HCT116 (cell line): ENCODE results near the gene PLA2G2F. TPM values are rescaled to one million over a fixed set of nuclear protein-coding genes. Genes with fewer than 3 reads are reported as not detected.

Source experiments
- ATAC-seq: fragments of 200-7000 bp; cut with Tn5 transposase; 2 replicates; pipeline ENCODE4 v1.9.1; 2020; ENCODE audit warnings: mild to moderate bottlenecking, moderate library complexity
- BruUV-seq: library from RNA; stranded (reverse); fragments of 400-500 nt; replicated peaks from 2 replicates; lab custom pipeline; 2021; lab: Mats Ljungman, UMichigan
- CTCF ChIA-PET: fragments of 300-600 bp; sonication (Branson Sonifier 250); formaldehyde crosslinking; loops from one replicate; lab custom pipeline; 2021; ENCODE audit warnings: antibody characterized with exemption; lab: Charles Lee
- POLR2A ChIA-PET: fragments of 300-600, 350-600 bp; sonication (Branson Sonifier 250); formaldehyde crosslinking; loops from one replicate; lab custom pipeline; 2021; ENCODE audit warnings: antibody characterized with exemption; lab: Charles Lee
- RAD21 ChIA-PET, 2 experiments: fragments of 300-600 bp; sonication (Branson Sonifier 250); formaldehyde crosslinking; loops; one replicate each; lab custom pipeline; 2023; ENCODE audit warnings: low total read pairs in 2 of 2; ENCODE audit not compliant: uncharacterized antibody in 2 of 2, unreplicated experiment in 2 of 2, low non-redundant PET in 1 of 2; lab: Charles Lee
- DNase-seq: peaks from one replicate; pipeline ENCODE4 v3.0.0-alpha.2; 2010; ENCODE audit warnings: low read depth, low spot score
- H2AFZ ChIP-seq: fragments of 200-600 bp; shearing (Covaris generic), sonication (generic); 2 replicates; pipeline ENCODE4 v1.6.1; 2017; ENCODE audit warnings: low read depth, mixed run types, mixed read lengths, antibody characterized with exemption, low read length; ENCODE audit not compliant: poor library complexity, severe bottlenecking
- H3K27ac ChIP-seq: 2 replicates; pipeline ENCODE4 v1.5.1; 2012; ENCODE audit warnings: low read depth, low read length
- H3K27me3 ChIP-seq: fragments of 200-600 bp; sonication (generic); 2 replicates; pipeline ENCODE4 v1.6.1; 2016; ENCODE audit warnings: mixed run types, low read length, mixed read lengths; ENCODE audit not compliant: insufficient read depth
- H3K36me3 ChIP-seq, 2 experiments: fragments of 200-500 bp in 1 of 2; fragments of 200-600 bp in 1 of 2; sonication (Bioruptor generic) in 1 of 2; sonication (generic) in 1 of 2; 2 replicates each; pipeline versions ENCODE4 v1.5.1 to v1.6.1; 2014 to 2016; ENCODE audit warnings: low read length in 2 of 2, inconsistent platforms in 1 of 2, mixed read lengths in 1 of 2, mixed run types in 1 of 2; ENCODE audit not compliant: insufficient read depth in 2 of 2, control insufficient read depth in 1 of 2
- H3K4me1 ChIP-seq, 2 experiments: fragments of 200-600 bp in 1 of 2; sonication (generic) in 1 of 2; 2 replicates each; pipeline versions ENCODE4 v1.5.1 to v1.6.1; 2012 to 2017; ENCODE audit warnings: low read length in 2 of 2, inconsistent platforms in 1 of 2, mild to moderate bottlenecking in 1 of 2, mixed read lengths in 1 of 2, mixed run types in 1 of 2, moderate library complexity in 1 of 2; ENCODE audit not compliant: insufficient read depth in 2 of 2, control insufficient read depth in 1 of 2
- H3K4me2 ChIP-seq: fragments of 200-600 bp; sonication (generic); 2 replicates; pipeline ENCODE4 v1.6.1; 2017; ENCODE audit warnings: mixed run types, low read length, mixed read lengths
- H3K4me3 ChIP-seq, 2 experiments: fragments of 200-600 bp in 1 of 2; sonication (generic) in 1 of 2; replicated peaks in 1 of 2; 2 replicates each; pipeline ENCODE4 v1.5.1; 2011 to 2016; ENCODE audit warnings: low read length in 2 of 2, control low read depth in 1 of 2, low read depth in 1 of 2, mild to moderate bottlenecking in 1 of 2, mixed read lengths in 1 of 2, mixed run types in 1 of 2
- H3K79me2 ChIP-seq: fragments of 200-600 bp; sonication (generic); 2 replicates; pipeline ENCODE4 v1.6.1; 2017; ENCODE audit warnings: mild to moderate bottlenecking, mixed run types, low read length, moderate library complexity, mixed read lengths; ENCODE audit not compliant: insufficient read depth
- H3K9ac ChIP-seq: fragments of 200-600 bp; sonication (generic); 2 replicates; pipeline ENCODE4 v1.6.1; 2016; ENCODE audit warnings: low read length, mixed read lengths
- H3K9me2 ChIP-seq: fragments of 200-600 bp; sonication (generic), shearing (Covaris generic); 2 replicates; pipeline ENCODE4 v1.6.1; 2017; ENCODE audit warnings: mixed run types, mild to moderate bottlenecking, moderate library complexity; ENCODE audit not compliant: insufficient read depth
- H3K9me3 ChIP-seq, 2 experiments: fragments of 200-500 bp in 1 of 2; fragments of 200-600 bp in 1 of 2; sonication (Bioruptor generic) in 1 of 2; sonication (generic) in 1 of 2; 2 replicates each; pipeline ENCODE4 v1.6.1; 2014 to 2017; ENCODE audit warnings: low read length in 2 of 2, mixed read lengths in 2 of 2, inconsistent platforms in 1 of 2, low read depth in 1 of 2, mild to moderate bottlenecking in 1 of 2, mixed run types in 1 of 2, moderate library complexity in 1 of 2; ENCODE audit not compliant: control insufficient read depth in 1 of 2, insufficient read depth in 1 of 2
- H4K20me1 ChIP-seq: fragments of 200-600 bp; sonication (generic), shearing (Covaris generic); 2 replicates; pipeline ENCODE4 v1.6.1; 2017; ENCODE audit warnings: mixed run types, mild to moderate bottlenecking, moderate library complexity; ENCODE audit not compliant: insufficient read depth
- ATF3 ChIP-seq: IDR thresholded peaks from 2 replicates; pipeline ENCODE4 v1.6.1; 2012
- CBX3 ChIP-seq: IDR thresholded peaks from 2 replicates; pipeline ENCODE4 v1.6.1; 2012; ENCODE audit warnings: low read depth
- CEBPB ChIP-seq: IDR thresholded peaks from 2 replicates; pipeline ENCODE4 v1.6.1; 2012; ENCODE audit warnings: low read depth
- CTCF ChIP-seq, 3 experiments: fragments of 200-600 bp in 1 of 3; sonication (generic) in 1 of 3; IDR thresholded peaks in 2 of 3; conservative IDR thresholded peaks in 1 of 3; 2 replicates each; pipeline ENCODE4 v1.5.1; 2012 to 2017; ENCODE audit warnings: low read depth in 2 of 3, low read length in 2 of 3, antibody characterized with exemption in 1 of 3, borderline replicate concordance in 1 of 3, control low read depth in 1 of 3, mild to moderate bottlenecking in 1 of 3, mixed read lengths in 1 of 3, mixed run types in 1 of 3, moderate library complexity in 1 of 3; ENCODE audit not compliant: insufficient read depth in 1 of 3
- EGR1 ChIP-seq: IDR thresholded peaks from 2 replicates; pipeline ENCODE4 v1.6.1; 2012; ENCODE audit warnings: low read depth
- ELF1 ChIP-seq: IDR thresholded peaks from 2 replicates; pipeline ENCODE4 v1.6.1; 2012; ENCODE audit warnings: low read depth, borderline replicate concordance
- EZH2phosphoT487 ChIP-seq: fragments of 200-600 bp; IDR thresholded peaks from 2 replicates; pipeline ENCODE4 v1.6.1; 2018; ENCODE audit warnings: antibody characterized with exemption, borderline replicate concordance
- FOSL1 ChIP-seq: IDR thresholded peaks from 2 replicates; pipeline ENCODE4 v1.6.1; 2012; ENCODE audit warnings: low read depth
- JUND ChIP-seq: IDR thresholded peaks from 2 replicates; pipeline ENCODE4 v1.6.1; 2012
- MAX ChIP-seq: IDR thresholded peaks from 2 replicates; pipeline ENCODE4 v1.6.1; 2012
- POLR2A ChIP-seq: IDR thresholded peaks from 2 replicates; pipeline ENCODE4 v1.7.0; 2011; ENCODE audit warnings: borderline replicate concordance; ENCODE audit not compliant: insufficient read depth, insufficient read length; ENCODE audit errors: extremely low read depth
- POLR2AphosphoS5 ChIP-seq: IDR thresholded peaks from 2 replicates; pipeline ENCODE4 v1.6.1; 2011; ENCODE audit warnings: mild to moderate bottlenecking, low read depth, low read length, moderate library complexity
- RAD21 ChIP-seq: IDR thresholded peaks from 2 replicates; pipeline ENCODE4 v1.6.1; 2012; ENCODE audit warnings: low read depth, mild to moderate bottlenecking
- SIN3A ChIP-seq: IDR thresholded peaks from 2 replicates; pipeline ENCODE4 v1.6.1; 2012; ENCODE audit warnings: low read depth
- SRF ChIP-seq: IDR thresholded peaks from 2 replicates; pipeline ENCODE4 v1.6.1; 2012; ENCODE audit warnings: low read depth
- TCF7L2 ChIP-seq: IDR thresholded peaks from 2 replicates; pipeline ENCODE4 v1.7.0; 2011; ENCODE audit warnings: borderline replicate concordance, inconsistent platforms; ENCODE audit not compliant: insufficient read depth, insufficient read length; ENCODE audit errors: extremely low read depth
- YY1 ChIP-seq: IDR thresholded peaks from 2 replicates; pipeline ENCODE4 v1.6.1; 2011; ENCODE audit warnings: low read length, low read depth, moderate library complexity, mild to moderate bottlenecking; ENCODE audit not compliant: insufficient replicate concordance; ENCODE audit errors: extremely low read depth
- ZFX ChIP-seq: fragments of 450-650 bp; IDR thresholded peaks from 2 replicates; pipeline ENCODE4 v1.6.1; 2017
- intact Hi-C: fragments of 100-400 bp; cut with micrococcal nuclease; formaldehyde crosslinking; loops from 2 replicates; pipeline ENCODE4 v1.10.0; 2022
- total RNA-seq: library from RNA; stranded (reverse); gene quantifications from one replicate; pipeline ENCODE4 v1.2.1, GENCODE V29; 2021; ENCODE audit not compliant: unreplicated experiment
- TF ChIP-seq, protein P1 (sequence below): IDR thresholded peaks from 2 replicates; pipeline ENCODE4 v1.6.1; 2011; ENCODE audit warnings: mild to moderate bottlenecking, low read length, moderate library complexity; ENCODE audit not compliant: insufficient replicate concordance; ENCODE audit errors: extremely low read depth
- TF ChIP-seq, protein P2 (sequence below): IDR thresholded peaks from 2 replicates; pipeline ENCODE4 v1.6.1; 2012; ENCODE audit warnings: low read depth

Gene PLA2G2F
- total RNA-seq, 1 experiment from 2014 or later = 0.12 TPM

GRCh38 chr1:20192871-20193411 lies 53.8 kb downstream of the PLA2G2F start:
- CTCF ChIA-PET = interaction anchor here (0.6 to 3.3 kb wide), 3 partner anchors 27 to 218 kb away, joined by 3 to 13 read pairs (median 3); no protein-coding TSS in a partner anchor
- intact Hi-C loops = no loop called here
- Histone ChIP-seq H3K27ac (no peak overlapping the region), H3K36me3 (no peaks in the 10 kb centered on the region), H3K27me3 (peaks cover 20% of the 10 kb centered on the region; the same call in 1 of the 2 replicates), H3K9ac (no peak overlapping the region), H3K9me2 (no peaks in the 10 kb centered on the region), H3K4me2 (no peak overlapping the region), H4K20me1 (no peaks in the 10 kb centered on the region), H3K79me2 (no peaks in the 10 kb centered on the region), H3K4me3 (no peak overlapping the region), H3K4me1 (peaks cover 0 to 3% of the 10 kb centered on the region in 2 experiments; a peak in 1 of 4 replicates), H3K9me3 (no peaks in the 10 kb centered on the region), H2AFZ (no peak overlapping the region)
- no peak for DNase-seq
- ATAC-seq = no peak
- RAD21 ChIA-PET = no interaction called here
- BruUV-seq = no TSS peak
- TF ChIP-seq SIN3A = no peak
- no peak for TF ChIP-seq CBX3
- TF ChIP-seq POLR2AphosphoS5 = no peak
- no peak for TF ChIP-seq JUND
- TF ChIP-seq SRF = no peak
- TF ChIP-seq ATF3 = no peak
- no peak for TF ChIP-seq ELF1
- TF ChIP-seq CEBPB = no peak
- no peak for TF ChIP-seq EZH2phosphoT487
- no peak for TF ChIP-seq EGR1
- TF ChIP-seq TCF7L2 = no peak
- no peak for TF ChIP-seq YY1
- TF ChIP-seq CTCF (IDR thresholded peaks at IDR 0.05 in 2 of 3, conservative IDR thresholded peaks at IDR 0.05 in 1 of 3; ENCODE audit: borderline replicate concordance in 1 of 3, insufficient read depth in 1 of 3, low read depth in 2 of 3, low read length in 2 of 3) = no peak
- TF ChIP-seq, protein P1, sequence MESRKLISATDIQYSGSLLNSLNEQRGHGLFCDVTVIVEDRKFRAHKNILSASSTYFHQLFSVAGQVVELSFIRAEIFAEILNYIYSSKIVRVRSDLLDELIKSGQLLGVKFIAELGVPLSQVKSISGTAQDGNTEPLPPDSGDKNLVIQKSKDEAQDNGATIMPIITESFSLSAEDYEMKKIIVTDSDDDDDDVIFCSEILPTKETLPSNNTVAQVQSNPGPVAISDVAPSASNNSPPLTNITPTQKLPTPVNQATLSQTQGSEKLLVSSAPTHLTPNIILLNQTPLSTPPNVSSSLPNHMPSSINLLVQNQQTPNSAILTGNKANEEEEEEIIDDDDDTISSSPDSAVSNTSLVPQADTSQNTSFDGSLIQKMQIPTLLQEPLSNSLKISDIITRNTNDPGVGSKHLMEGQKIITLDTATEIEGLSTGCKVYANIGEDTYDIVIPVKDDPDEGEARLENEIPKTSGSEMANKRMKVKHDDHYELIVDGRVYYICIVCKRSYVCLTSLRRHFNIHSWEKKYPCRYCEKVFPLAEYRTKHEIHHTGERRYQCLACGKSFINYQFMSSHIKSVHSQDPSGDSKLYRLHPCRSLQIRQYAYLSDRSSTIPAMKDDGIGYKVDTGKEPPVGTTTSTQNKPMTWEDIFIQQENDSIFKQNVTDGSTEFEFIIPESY = no peak
- TF ChIP-seq RAD21 = no peak
- TF ChIP-seq ZFX = no peak
- no peak for TF ChIP-seq FOSL1
- TF ChIP-seq, protein P2, sequence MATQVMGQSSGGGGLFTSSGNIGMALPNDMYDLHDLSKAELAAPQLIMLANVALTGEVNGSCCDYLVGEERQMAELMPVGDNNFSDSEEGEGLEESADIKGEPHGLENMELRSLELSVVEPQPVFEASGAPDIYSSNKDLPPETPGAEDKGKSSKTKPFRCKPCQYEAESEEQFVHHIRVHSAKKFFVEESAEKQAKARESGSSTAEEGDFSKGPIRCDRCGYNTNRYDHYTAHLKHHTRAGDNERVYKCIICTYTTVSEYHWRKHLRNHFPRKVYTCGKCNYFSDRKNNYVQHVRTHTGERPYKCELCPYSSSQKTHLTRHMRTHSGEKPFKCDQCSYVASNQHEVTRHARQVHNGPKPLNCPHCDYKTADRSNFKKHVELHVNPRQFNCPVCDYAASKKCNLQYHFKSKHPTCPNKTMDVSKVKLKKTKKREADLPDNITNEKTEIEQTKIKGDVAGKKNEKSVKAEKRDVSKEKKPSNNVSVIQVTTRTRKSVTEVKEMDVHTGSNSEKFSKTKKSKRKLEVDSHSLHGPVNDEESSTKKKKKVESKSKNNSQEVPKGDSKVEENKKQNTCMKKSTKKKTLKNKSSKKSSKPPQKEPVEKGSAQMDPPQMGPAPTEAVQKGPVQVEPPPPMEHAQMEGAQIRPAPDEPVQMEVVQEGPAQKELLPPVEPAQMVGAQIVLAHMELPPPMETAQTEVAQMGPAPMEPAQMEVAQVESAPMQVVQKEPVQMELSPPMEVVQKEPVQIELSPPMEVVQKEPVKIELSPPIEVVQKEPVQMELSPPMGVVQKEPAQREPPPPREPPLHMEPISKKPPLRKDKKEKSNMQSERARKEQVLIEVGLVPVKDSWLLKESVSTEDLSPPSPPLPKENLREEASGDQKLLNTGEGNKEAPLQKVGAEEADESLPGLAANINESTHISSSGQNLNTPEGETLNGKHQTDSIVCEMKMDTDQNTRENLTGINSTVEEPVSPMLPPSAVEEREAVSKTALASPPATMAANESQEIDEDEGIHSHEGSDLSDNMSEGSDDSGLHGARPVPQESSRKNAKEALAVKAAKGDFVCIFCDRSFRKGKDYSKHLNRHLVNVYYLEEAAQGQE = no peak
- no peak for TF ChIP-seq MAX
- TF ChIP-seq POLR2A = no peak
- POLR2A ChIA-PET = no interaction called here
